Uterus (tissue), 4 donors: ENCODE results near the gene MUS81. TPM values are rescaled to one million over a fixed set of nuclear protein-coding genes. Genes with fewer than 3 reads are reported as not detected.
"Not testable (repeated sequence)": the region's sequence is repeated elsewhere in the genome, so short reads cannot be mapped to it uniquely, and the experiment has no call there.

ENCODE experiments used
- DNase-seq, 2 donors: peaks; one replicate each; pipeline ENCODE4 v3.0.0-alpha.2; 2019 to 2020
- H3K27ac ChIP-seq, 2 donors: fragments of 200-600 bp; sonication (generic); 1 replicate in 1 of 2; 2 replicates in 1 of 2; pipeline ENCODE4 v1.5.1; 2016 to 2018
- H3K27me3 ChIP-seq, 2 donors: fragments of 200-600 bp; sonication (generic); one replicate each; pipeline ENCODE4 v1.5.1; 2018 to 2019; ENCODE audit warnings: control low read depth in 1 of 2
- H3K36me3 ChIP-seq, 2 donors: fragments of 200-600 bp; sonication (generic); one replicate each; pipeline ENCODE4 v1.5.1; 2019; ENCODE audit warnings: control low read depth in 1 of 2
- H3K4me1 ChIP-seq, 2 donors: fragments of 200-600 bp; sonication (generic); one replicate each; pipeline ENCODE4 v1.5.1; 2018 to 2019; ENCODE audit warnings: control low read depth in 1 of 2
- H3K4me3 ChIP-seq, 2 donors: fragments of 200-600 bp; sonication (generic); 1 replicate in 1 of 2; 2 replicates in 1 of 2; pipeline ENCODE4 v1.5.1; 2018 to 2019; ENCODE audit warnings: mild to moderate bottlenecking in 1 of 2
- H3K9me3 ChIP-seq, 2 donors: fragments of 200-600 bp; sonication (generic); one replicate each; pipeline ENCODE4 v1.5.1; 2019; ENCODE audit warnings: control low read depth in 1 of 2
- POLR2A ChIP-seq, 2 donors: fragments of 450-650 bp; IDR thresholded peaks; one replicate each; pipeline ENCODE4 v1.6.1; 2016; ENCODE audit warnings: antibody characterized with exemption in 2 of 2, mild to moderate bottlenecking in 1 of 2, moderate library complexity in 1 of 2
- intact Hi-C: fragments of 100-400 bp; cut with DNase I; formaldehyde crosslinking; loops from one replicate; pipeline ENCODE4 v1.15.1; 2023; ENCODE audit warnings: low total_unique reads
- total RNA-seq, 4 donors: library from RNA; depleted of rRNA in 3 of 4; stranded (reverse); fragments of >200 nt in 3 of 4; gene quantifications; one replicate each; pipeline versions ENCODE4 v1.1.0 to v1.2.4, GENCODE V29; 2014 to 2023
- TF ChIP-seq, protein P1 (sequence below), 4 experiments: fragments of 200-600 bp in 2 of 4; fragments of 450-650 bp in 2 of 4; sonication (generic) in 2 of 4; IDR thresholded peaks; one replicate each; pipeline ENCODE4 v1.5.1; 2016 to 2019; ENCODE audit warnings: antibody characterized with exemption in 4 of 4, mild to moderate bottlenecking in 2 of 4, moderate library complexity in 1 of 4
- donor health status: DM: yes; HTN: yes; CAD: no.

The MUS81 gene
- total RNA-seq, 4 donors from 2014 or later, result 28.8 to 108 (median 75.0) TPM

DNA sequence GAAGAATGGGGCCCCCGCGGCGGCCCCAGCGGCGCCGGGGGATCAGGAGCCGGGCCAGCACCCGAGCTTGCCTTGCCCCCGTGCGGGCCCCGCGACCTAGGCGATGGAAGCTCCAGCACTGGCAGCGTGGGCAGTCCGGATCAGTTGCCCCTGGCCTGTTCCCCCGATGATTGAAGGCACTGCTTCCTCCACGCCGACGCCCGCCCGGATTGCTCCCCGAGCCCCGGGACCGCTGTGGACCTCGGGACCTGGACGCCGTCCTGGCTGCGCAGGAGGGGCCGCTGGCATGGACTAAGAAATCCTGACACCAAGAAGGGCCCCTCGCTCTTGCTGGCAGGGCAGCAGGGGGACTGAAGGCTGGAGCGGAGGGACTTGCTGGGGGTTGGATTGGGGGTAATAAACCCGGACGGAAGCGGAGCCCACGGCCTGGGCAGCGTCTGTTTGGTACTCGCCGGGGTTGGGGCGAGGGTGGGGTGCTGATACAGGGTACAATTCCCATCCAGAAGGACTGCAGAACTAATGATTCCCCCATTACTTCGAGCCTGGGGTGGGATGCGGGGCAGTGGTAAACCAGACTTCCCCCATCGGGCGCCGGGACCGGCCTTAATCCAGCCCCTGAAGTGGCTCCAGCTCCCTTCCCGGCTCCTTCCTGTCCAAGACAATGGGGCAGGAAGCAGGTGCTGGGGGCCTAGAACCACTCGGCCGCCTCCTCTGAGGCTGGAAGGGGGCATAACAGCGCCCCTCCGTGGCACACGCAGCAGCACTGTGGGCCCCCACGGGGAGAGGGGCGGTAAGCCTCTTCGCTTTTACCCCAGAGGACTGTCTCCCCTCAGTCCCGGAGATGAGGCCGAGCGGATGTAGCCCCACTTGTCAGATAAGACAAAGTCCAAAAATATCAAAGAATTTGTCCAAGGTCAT is 31.2 kb downstream of the MUS81 start:
- Histone ChIP-seq H3K4me1 (peaks cover 4 to 21% of the 10 kb centered on the region in 2 donors), H3K4me3 (peak overlapping the region; percentile 80 to 81), H3K36me3 (no peaks in the 10 kb centered on the region), H3K27me3 (no peaks in the 10 kb centered on the region), H3K9me3 (no peaks in the 10 kb centered on the region), H3K27ac (peak overlapping the region; percentile 96 to 97)
- TF ChIP-seq, protein P1, sequence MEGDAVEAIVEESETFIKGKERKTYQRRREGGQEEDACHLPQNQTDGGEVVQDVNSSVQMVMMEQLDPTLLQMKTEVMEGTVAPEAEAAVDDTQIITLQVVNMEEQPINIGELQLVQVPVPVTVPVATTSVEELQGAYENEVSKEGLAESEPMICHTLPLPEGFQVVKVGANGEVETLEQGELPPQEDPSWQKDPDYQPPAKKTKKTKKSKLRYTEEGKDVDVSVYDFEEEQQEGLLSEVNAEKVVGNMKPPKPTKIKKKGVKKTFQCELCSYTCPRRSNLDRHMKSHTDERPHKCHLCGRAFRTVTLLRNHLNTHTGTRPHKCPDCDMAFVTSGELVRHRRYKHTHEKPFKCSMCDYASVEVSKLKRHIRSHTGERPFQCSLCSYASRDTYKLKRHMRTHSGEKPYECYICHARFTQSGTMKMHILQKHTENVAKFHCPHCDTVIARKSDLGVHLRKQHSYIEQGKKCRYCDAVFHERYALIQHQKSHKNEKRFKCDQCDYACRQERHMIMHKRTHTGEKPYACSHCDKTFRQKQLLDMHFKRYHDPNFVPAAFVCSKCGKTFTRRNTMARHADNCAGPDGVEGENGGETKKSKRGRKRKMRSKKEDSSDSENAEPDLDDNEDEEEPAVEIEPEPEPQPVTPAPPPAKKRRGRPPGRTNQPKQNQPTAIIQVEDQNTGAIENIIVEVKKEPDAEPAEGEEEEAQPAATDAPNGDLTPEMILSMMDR (IDR thresholded peaks at IDR 0.05), result peak in 2 of 4 experiments; percentile 17 to 48
- TF ChIP-seq POLR2A (IDR thresholded peaks at IDR 0.05), result no peak
- peak in 1 of 2 donors; percentile 59 for DNase-seq
- intact Hi-C loops, result no loop called here

DNA sequence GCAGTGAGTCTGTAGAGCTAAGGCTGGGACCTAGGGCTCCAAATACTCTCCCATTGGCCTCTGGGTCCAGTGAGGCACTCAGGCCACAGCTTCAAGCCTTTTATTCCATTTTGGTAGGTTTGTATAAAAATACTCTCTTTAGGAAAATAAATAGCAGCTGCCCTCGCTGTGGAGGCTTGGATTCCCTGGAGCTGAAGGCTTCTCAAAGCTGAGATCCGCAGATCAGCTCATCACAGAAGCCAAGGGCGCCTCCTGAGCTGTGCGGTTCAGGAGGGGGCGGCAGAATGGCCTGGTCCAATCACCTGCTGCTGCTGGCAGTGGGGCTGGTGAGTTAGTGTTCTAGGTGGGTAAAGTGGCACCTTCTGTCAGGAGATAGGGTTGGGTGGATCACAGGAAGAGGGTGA is 31.9 kb downstream of the MUS81 start:
- DNase-seq, H3K36me3 ChIP-seq, H3K27me3 ChIP-seq, H3K9me3 ChIP-seq, intact Hi-C loops: not testable (repeated sequence)
- peak overlapping the region; percentile 80 to 81 for H3K4me3 ChIP-seq
- peak overlapping the region; percentile 96 to 97 for H3K27ac ChIP-seq
- H3K4me1 ChIP-seq, result peaks cover 4 to 20% of the 10 kb centered on the region in 2 donors

GRCh38 chr11:65892661-65893317 is 32.6 kb downstream of the MUS81 start:
- Histone ChIP-seq H3K36me3 (no peaks in the 10 kb centered on the region), H3K4me3 (no peak overlapping the region), H3K4me1 (peaks cover 0 to 13% of the 10 kb centered on the region in 2 donors), H3K27me3 (no peaks in the 10 kb centered on the region), H3K9me3 (no peaks in the 10 kb centered on the region), H3K27ac (peak overlapping the region; percentile 96 to 97)
- DNase-seq, result peak in 1 of 2 donors; percentile 17
- TF ChIP-seq POLR2A (IDR thresholded peaks at IDR 0.05), result no peak
- TF ChIP-seq, protein P1 (IDR thresholded peaks at IDR 0.05), result no peak
- intact Hi-C loops, result no loop called here

- Histone ChIP-seq H3K4me3 (no peak overlapping the region), H3K27ac (peak overlapping the region; percentile 96 to 97), H3K9me3 (no peaks in the 10 kb centered on the region), H3K4me1 (peaks cover 0 to 12% of the 10 kb centered on the region in 2 donors), H3K36me3 (no peaks in the 10 kb centered on the region), H3K27me3 (peaks cover 0 to 5% of the 10 kb centered on the region in 2 donors)
- no peak for TF ChIP-seq POLR2A (IDR thresholded peaks at IDR 0.05)
- TF ChIP-seq, protein P1 (IDR thresholded peaks at IDR 0.05), result no peak
- DNase-seq, result peak in 1 of 2 donors; percentile 39
- intact Hi-C loops, result no loop called here
Observed at GRCh38 chr11:65894034-65894591, 33.9 kb downstream of the MUS81 start.

DNA sequence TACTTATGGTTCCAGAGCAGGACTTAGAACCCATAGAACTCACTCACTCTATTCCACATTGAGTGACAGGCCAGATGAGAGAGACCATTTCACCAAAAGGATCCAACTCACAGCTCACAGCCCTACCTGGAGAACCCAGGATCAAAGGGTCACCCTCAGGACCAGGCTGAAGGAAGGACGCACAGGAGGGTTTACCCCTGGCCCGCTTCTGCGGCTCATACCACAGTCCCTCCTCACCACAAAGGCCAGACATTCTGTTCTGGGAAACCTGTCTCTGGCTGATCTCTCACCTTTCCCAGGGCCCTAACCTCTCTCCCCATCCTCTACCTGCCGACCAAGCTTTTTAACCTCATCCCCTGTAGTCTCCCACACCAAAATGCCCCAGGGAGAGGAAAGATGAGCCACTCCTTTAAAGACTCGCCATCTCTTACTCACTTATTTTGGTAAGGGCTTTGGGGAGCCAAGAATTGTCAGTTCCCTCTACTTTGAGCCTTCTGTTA is 35.3 kb downstream of the MUS81 start:
- Histone ChIP-seq H3K4me3 (no peak overlapping the region), H3K4me1 (peaks cover 7 to 17% of the 10 kb centered on the region in 2 donors), H3K36me3 (no peaks in the 10 kb centered on the region), H3K27me3 (peaks cover 0 to 17% of the 10 kb centered on the region in 2 donors), H3K27ac (no peak overlapping the region), H3K9me3 (no peaks in the 10 kb centered on the region)
- intact Hi-C loops, result no loop called here
- no peak for DNase-seq
- TF ChIP-seq, protein P1 (IDR thresholded peaks at IDR 0.05), result no peak
- TF ChIP-seq POLR2A (IDR thresholded peaks at IDR 0.05), result no peak
